ENCODE measurements around the gene SGCA.
A peak's percentile ranks its signal among the peaks of the same experiment; 100 is the strongest.

The SGCA gene

GRCh38 chr17:50149417-50150353 is 16.1 kb upstream of the SGCA start:
- DNase-seq (ENCODE audit: low spot score), result no peak

GRCh38 chr17:50150354-50151040 is 15.3 kb upstream of the SGCA start, which contains the start of gene PPP1R9B:
TSS of gene PPP1R9B (minus strand) at chr17:50150677. CDS start at chr17:50150513, 164 bp downstream.
- no peak for DNase-seq (ENCODE audit: low spot score)

GRCh38 chr17:50151041-50151936 is 14.5 kb upstream of the SGCA start:
- peak; percentile 91 for DNase-seq (ENCODE audit: low spot score)

GRCh38 chr17:50151937-50152547 is 13.8 kb upstream of the SGCA start:
- DNase-seq (ENCODE audit: low spot score), result peak; percentile 92

- DNase-seq (ENCODE audit: low spot score), result no peak
Measured at GRCh38 chr17:50152736-50153135, 13.1 kb upstream of the SGCA start.

GRCh38 chr17:50153650-50154575 is 11.9 kb upstream of the SGCA start:
- DNase-seq (ENCODE audit: low spot score), result no peak

GRCh38 chr17:50154604-50155003 is 11.2 kb upstream of the SGCA start:
- DNase-seq (ENCODE audit: low spot score), result no peak

- no peak for DNase-seq (ENCODE audit: low spot score)
Measured at GRCh38 chr17:50155115-50155819, 10.5 kb upstream of the SGCA start.

- DNase-seq (ENCODE audit: low spot score), result no peak
Measured at GRCh38 chr17:50157891-50158290, 7.9 kb upstream of the SGCA start.

GRCh38 chr17:50161023-50161910 is 4.5 kb upstream of the SGCA start:
- DNase-seq (ENCODE audit: low spot score), result peak; percentile 87

- DNase-seq (ENCODE audit: low spot score), result no peak
Measured at GRCh38 chr17:50161911-50162288, 3.9 kb upstream of the SGCA start.

GRCh38 chr17:50162466-50163254 is 3.1 kb upstream of the SGCA start:
- DNase-seq (ENCODE audit: low spot score), result no peak

- DNase-seq (ENCODE audit: low spot score), result no peak
Measured at GRCh38 chr17:50163843-50164696, 1.7 kb upstream of the SGCA start.

GRCh38 chr17:50164697-50164988 is 1.2 kb upstream of the SGCA start:
- DNase-seq (ENCODE audit: low spot score), result no peak

- DNase-seq (ENCODE audit: low spot score), result no peak
Measured at GRCh38 chr17:50165066-50165465, 739 bp upstream of the SGCA start.

- DNase-seq (ENCODE audit: low spot score), result no peak
Measured at GRCh38 chr17:50165466-50165865, 339 bp upstream of the SGCA start.

- DNase-seq (ENCODE audit: low spot score), result no peak
Measured at GRCh38 chr17:50166518-50167181, 845 bp downstream of the SGCA start.
